Adrenal gland (tissue), 5 donors: Measurements from ENCODE around the gene AGO4.

ENCODE experiments used
- CTCF ChIP-seq, 6 experiments: fragments of 450-650 bp in 4 of 6; fragments of 200-600 bp in 2 of 6; sonication (generic) in 1 of 6; IDR thresholded peaks; 1 replicate in 5 of 6; 2 replicates in 1 of 6; pipeline versions ENCODE4 v1.5.1 to v1.8.0; 2016 to 2021; ENCODE audit warnings: antibody characterized with exemption in 6 of 6, mild to moderate bottlenecking in 2 of 6, moderate library complexity in 1 of 6
- POLR2A ChIP-seq, 2 donors: fragments of 450-650 bp; IDR thresholded peaks; one replicate each; pipeline ENCODE4 v1.6.1; 2017; ENCODE audit warnings: antibody characterized with exemption in 2 of 2, mild to moderate bottlenecking in 2 of 2, moderate library complexity in 1 of 2
- donor health status: DM: no; HTN: no; CAD: no.

DNA sequence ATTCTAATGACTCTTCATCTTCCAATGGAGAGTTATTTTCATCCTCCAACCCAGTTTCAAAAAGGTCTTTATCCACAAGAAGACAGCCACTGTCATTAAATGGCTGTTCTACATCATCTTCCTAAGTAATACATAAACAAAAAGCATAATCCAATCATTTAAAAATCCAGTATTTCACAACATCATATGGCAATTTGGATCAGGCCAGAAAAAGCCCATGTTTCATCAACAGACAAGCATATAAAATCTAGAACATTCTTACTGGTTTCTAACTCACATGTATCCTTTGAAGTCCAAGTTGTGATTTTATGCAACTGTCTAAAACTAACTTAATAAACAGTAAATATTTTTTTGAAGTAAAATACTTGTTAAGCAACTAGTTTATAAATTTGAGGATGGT lies 44.6 kb upstream of the AGO4 start:
- no peak for TF ChIP-seq CTCF (IDR thresholded peaks at IDR 0.05)
- no peak for TF ChIP-seq POLR2A (IDR thresholded peaks at IDR 0.05)
